Progenitor cell of endocrine pancreas (in vitro differentiated cells): ENCODE measurements around the gene PEA15. TPM values are rescaled to one million over a fixed set of nuclear protein-coding genes. Genes with fewer than 3 reads are reported as not detected.

ENCODE experiments used
- DNase-seq: peaks from one replicate; pipeline ENCODE4 v3.0.0; 2021; ENCODE audit warnings: low spot score; ENCODE audit not compliant: unreplicated experiment
- H3K27ac Mint-ChIP-seq: 2 replicates; pipeline ENCODE4 v1.8.0; 2021; ENCODE audit warnings: mild to moderate bottlenecking, moderate library complexity, mixed read lengths
- H3K27me3 Mint-ChIP-seq: 2 replicates; pipeline ENCODE4 v1.8.0; 2021; ENCODE audit warnings: mixed read lengths
- H3K36me3 Mint-ChIP-seq: 2 replicates; pipeline ENCODE4 v1.8.0; 2022; ENCODE audit warnings: mixed read lengths; ENCODE audit not compliant: insufficient read depth
- H3K4me1 Mint-ChIP-seq: 2 replicates; pipeline ENCODE4 v1.8.0; 2021; ENCODE audit warnings: low read depth, mixed read lengths
- H3K4me3 Mint-ChIP-seq: 2 replicates; pipeline ENCODE4 v1.8.0; 2021; ENCODE audit warnings: low read depth, mild to moderate bottlenecking, moderate library complexity, mixed read lengths
- H3K9me3 Mint-ChIP-seq: 2 replicates; pipeline ENCODE4 v1.8.0; 2021; ENCODE audit warnings: low read depth, mixed read lengths
- CTCF ChIP-seq: fragments of 200-600 bp; sonication (generic); IDR thresholded peaks from one replicate; pipeline ENCODE4 v1.5.0; 2021; ENCODE audit warnings: antibody characterized with exemption, mild to moderate bottlenecking; ENCODE audit not compliant: unreplicated experiment
- total RNA-seq: library from RNA; stranded (reverse); gene quantifications from 2 replicates; pipeline ENCODE4 v1.2.1, GENCODE V29; 2021

PEA15 gene
- total RNA-seq, 1 donor from 2014 or later, result 37.6 TPM

GRCh38 chr1:160188341-160188740 lies 16.8 kb upstream of the PEA15 start:
- no peaks in the 10 kb centered on the region for H3K9me3 Mint-ChIP-seq
- no peak overlapping the region for H3K27ac Mint-ChIP-seq
- peaks cover under 1% of the 10 kb centered on the region for H3K4me1 Mint-ChIP-seq
- H3K4me3 Mint-ChIP-seq, result no peak overlapping the region
- DNase-seq, result no peak
- H3K36me3 Mint-ChIP-seq, result no peaks in the 10 kb centered on the region
- peaks cover 3% of the 10 kb centered on the region for H3K27me3 Mint-ChIP-seq
- no peak for TF ChIP-seq CTCF

GRCh38 chr1:160189649-160190625 lies 15.2 kb upstream of the PEA15 start, which contains the start of gene CASQ1:
TSS of gene CASQ1 (plus strand) at chr1:160190575. CDS start at chr1:160190752, 177 bp downstream.
- no peak for TF ChIP-seq CTCF
- Mint-ChIP-seq H3K9me3 (no peaks in the 10 kb centered on the region), H3K36me3 (no peaks in the 10 kb centered on the region), H3K27me3 (peaks cover 3% of the 10 kb centered on the region), H3K4me1 (no peaks in the 10 kb centered on the region), H3K4me3 (no peak within 1 kb of the TSS), H3K27ac (no peak within 1 kb of the TSS)
- no peak for DNase-seq

GRCh38 chr1:160191756-160192155 lies 13.4 kb upstream of the PEA15 start:
- Mint-ChIP-seq H3K4me1 (no peaks in the 10 kb centered on the region), H3K36me3 (no peaks in the 10 kb centered on the region), H3K27me3 (peaks cover 3% of the 10 kb centered on the region), H3K4me3 (no peak overlapping the region), H3K9me3 (no peaks in the 10 kb centered on the region), H3K27ac (no peak overlapping the region)
- no peak for DNase-seq
- no peak for TF ChIP-seq CTCF

- Mint-ChIP-seq H3K36me3 (no peaks in the 10 kb centered on the region), H3K4me1 (no peaks in the 10 kb centered on the region), H3K27me3 (peaks cover 3% of the 10 kb centered on the region), H3K27ac (no peak overlapping the region), H3K4me3 (no peak overlapping the region), H3K9me3 (no peaks in the 10 kb centered on the region)
- DNase-seq, result no peak
- no peak for TF ChIP-seq CTCF
Observed at GRCh38 chr1:160192234-160192633, 12.9 kb upstream of the PEA15 start.

- TF ChIP-seq CTCF, result peak; percentile 98
- Mint-ChIP-seq H3K36me3 (no peaks in the 10 kb centered on the region), H3K4me1 (no peaks in the 10 kb centered on the region), H3K9me3 (no peaks in the 10 kb centered on the region), H3K27me3 (peaks cover 3% of the 10 kb centered on the region), H3K27ac (no peak overlapping the region), H3K4me3 (no peak overlapping the region)
- peak; percentile 91 for DNase-seq
Observed at GRCh38 chr1:160193091-160193819, 11.9 kb upstream of the PEA15 start.
